Astrocyte of the cerebellum (primary cell): ENCODE data around the gene PXYLP1.

Experiments
- DNase-seq: peaks from one replicate; pipeline ENCODE4 v3.0.0-alpha.2; 2011; ENCODE audit warnings: low read depth
- H3K4me3 ChIP-seq: 2 replicates; pipeline ENCODE4 v1.5.1; 2011; ENCODE audit warnings: mild to moderate bottlenecking, low read depth, low read length, moderate library complexity
- CTCF ChIP-seq: IDR thresholded peaks from 2 replicates; pipeline ENCODE4 v1.5.1; 2012; ENCODE audit warnings: low read length, low read depth, moderate library complexity, mild to moderate bottlenecking; ENCODE audit errors: missing control alignments
- in situ Hi-C: cut with HindIII; loops from 2 replicates; pipeline ENCODE4 v1.10.0; 2017; ENCODE audit warnings: low sequenced_read_pairs

Gene PXYLP1

GRCh38 chr3:141253326-141253725, 21.7 kb downstream of the PXYLP1 start:
- no peak for TF ChIP-seq CTCF
- DNase-seq: no peak
- H3K4me3 ChIP-seq: no peak overlapping the region
- in situ Hi-C loops: no loop called here

- TF ChIP-seq CTCF: no peak
- in situ Hi-C loops: no loop called here
- no peak overlapping the region for H3K4me3 ChIP-seq
- DNase-seq: no peak
Measured at GRCh38 chr3:141253811-141254210, 22.2 kb downstream of the PXYLP1 start.

- in situ Hi-C loops: no loop called here
- no peak overlapping the region for H3K4me3 ChIP-seq
- TF ChIP-seq CTCF: no peak
- DNase-seq: no peak
Measured at GRCh38 chr3:141255137-141255845, 23.7 kb downstream of the PXYLP1 start.

- no peak for DNase-seq
- H3K4me3 ChIP-seq: no peak overlapping the region
- in situ Hi-C loops: no loop called here
- peak; percentile 37 for TF ChIP-seq CTCF
Measured at GRCh38 chr3:141255846-141256261, 24.2 kb downstream of the PXYLP1 start.

- in situ Hi-C loops: no loop called here
- DNase-seq: no peak
- H3K4me3 ChIP-seq: no peak overlapping the region
- no peak for TF ChIP-seq CTCF
Measured at GRCh38 chr3:141256820-141257219, 25.2 kb downstream of the PXYLP1 start.

GRCh38 chr3:141257961-141258360, 26.3 kb downstream of the PXYLP1 start:
- no peak for DNase-seq
- TF ChIP-seq CTCF: no peak
- no peak overlapping the region for H3K4me3 ChIP-seq
- in situ Hi-C loops: no loop called here
